GM19397 (cell line): ENCODE results near the gene AMBP.

Experiments
- ATAC-seq: cut with Tn5 transposase; IDR thresholded peaks from one replicate; pipeline ENCODE4 v1.9.1; 2021; ENCODE audit warnings: mild to moderate bottlenecking, moderate library complexity; ENCODE audit not compliant: unreplicated experiment

Gene AMBP

GRCh38 chr9:114014044-114014443 is 64.1 kb downstream of the AMBP start:
- no peak for ATAC-seq

- no peak for ATAC-seq
Measured at GRCh38 chr9:114012126-114012525, 66.0 kb downstream of the AMBP start.

- no peak for ATAC-seq
Measured at GRCh38 chr9:114011313-114011712, 66.8 kb downstream of the AMBP start.
